OCI-LY7 (cell line): ENCODE data around the gene SIRPG. TPM values are rescaled to one million over a fixed set of nuclear protein-coding genes. Genes with fewer than 3 reads are reported as not detected.

ENCODE experiments used
- BruUV-seq: library from RNA; stranded (reverse); fragments of 400-500 nt; replicated peaks from 2 replicates; lab custom pipeline; 2021; lab: Mats Ljungman, UMichigan
- CTCF ChIA-PET: fragments of 300-600 bp; sonication (Branson Sonifier 250); formaldehyde crosslinking; loops from one replicate; lab custom pipeline; 2022; ENCODE audit warnings: antibody characterized with exemption; ENCODE audit not compliant: unreplicated experiment; lab: Charles Lee
- POLR2A ChIA-PET: fragments of 300-600 bp; sonication (Branson Sonifier 250); formaldehyde crosslinking; loops from one replicate; lab custom pipeline; 2022; ENCODE audit warnings: antibody characterized with exemption; lab: Charles Lee
- DNase-seq: peaks from one replicate; pipeline ENCODE4 v3.0.0-alpha.2; 2015; ENCODE audit warnings: low spot score
- H2AFZ ChIP-seq: fragments of 200-600 bp; sonication (generic), shearing (Covaris generic); 2 replicates; pipeline ENCODE4 v1.6.1; 2014; ENCODE audit warnings: mild to moderate bottlenecking, antibody characterized with exemption, low read length, moderate library complexity
- H3K27ac ChIP-seq: fragments of 200-600 bp; sonication (generic); 2 replicates; pipeline ENCODE4 v1.5.1; 2014; ENCODE audit warnings: mixed run types, low read depth, mild to moderate bottlenecking, moderate library complexity, low read length, inconsistent platforms; ENCODE audit not compliant: poor library complexity, severe bottlenecking
- H3K36me3 ChIP-seq: fragments of 200-600 bp; sonication (generic); 2 replicates; pipeline ENCODE4 v1.6.1; 2014; ENCODE audit warnings: mild to moderate bottlenecking, antibody characterized with exemption, low read length, moderate library complexity, mixed read lengths; ENCODE audit not compliant: insufficient read depth
- H3K4me1 ChIP-seq: fragments of 200-600 bp; sonication (generic); 2 replicates; pipeline ENCODE4 v1.5.1; 2014; ENCODE audit warnings: mild to moderate bottlenecking, low read length; ENCODE audit not compliant: insufficient read depth, poor library complexity, severe bottlenecking
- H3K4me2 ChIP-seq: fragments of 200-600 bp; sonication (generic); 2 replicates; pipeline ENCODE4 v1.6.1; 2014; ENCODE audit warnings: mild to moderate bottlenecking, low read length
- H3K4me3 ChIP-seq: fragments of 200-600 bp; sonication (generic); 2 replicates; pipeline ENCODE4 v1.5.1; 2014; ENCODE audit warnings: mild to moderate bottlenecking, low read depth, low read length; ENCODE audit not compliant: poor library complexity, severe bottlenecking
- H3K79me2 ChIP-seq: fragments of 200-600 bp; sonication (generic); 2 replicates; pipeline ENCODE4 v1.6.1; 2016; ENCODE audit warnings: low read depth, mild to moderate bottlenecking, low read length, moderate library complexity, mixed read lengths; ENCODE audit not compliant: insufficient read depth
- H3K9me2 ChIP-seq: fragments of 200-600 bp; sonication (generic); 2 replicates; pipeline ENCODE4 v1.6.1; 2016; ENCODE audit warnings: mild to moderate bottlenecking, low read length, mixed read lengths; ENCODE audit not compliant: insufficient read depth
- H3K9me3 ChIP-seq: fragments of 200-600 bp; sonication (generic); 2 replicates; pipeline ENCODE4 v1.6.1; 2014; ENCODE audit warnings: mild to moderate bottlenecking, mixed run types, low read length, mixed read lengths
- H4K20me1 ChIP-seq: fragments of 200-600 bp; sonication (generic); 2 replicates; pipeline ENCODE4 v1.6.1; 2014; ENCODE audit warnings: mild to moderate bottlenecking, antibody characterized with exemption, low read length, moderate library complexity, mixed read lengths; ENCODE audit not compliant: insufficient read depth
- CTCF ChIP-seq: fragments of 200-600 bp; sonication (generic); conservative IDR thresholded peaks from 2 replicates; pipeline ENCODE4 v1.5.1; 2014; ENCODE audit warnings: mild to moderate bottlenecking, antibody characterized with exemption, low read length, moderate library complexity, mixed read lengths
- EZH2phosphoT487 ChIP-seq: fragments of 200-600 bp; sonication (generic); IDR thresholded peaks from 2 replicates; pipeline ENCODE4 v1.6.1; 2018; ENCODE audit warnings: low read depth, borderline replicate concordance, mild to moderate bottlenecking, mixed run types, antibody characterized with exemption, low read length, moderate library complexity, mixed read lengths
- intact Hi-C: fragments of 100-400 bp; cut with micrococcal nuclease; formaldehyde crosslinking; loops from one replicate; pipeline ENCODE4 v1.10.0; 2022; ENCODE audit not compliant: unreplicated experiment
- total RNA-seq, 2 experiments: library from RNA; depleted of rRNA in 1 of 2; stranded (reverse); fragments of >200 nt in 1 of 2; shearing (Covaris generic) in 1 of 2; gene quantifications; 2 replicates each; pipeline ENCODE4 v1.2.3, GENCODE V29; 2014 to 2022

SIRPG gene
- total RNA-seq, 2 experiments from 2014 or later = not detected

- H3K4me1 ChIP-seq = no peaks in the 10 kb centered on the region
These were observed 6.3 kb upstream of the SIRPG start for GRCh38 chr20:1663917-1664316.

GRCh38 chr20:1661542-1662299 lies 4.1 kb upstream of the SIRPG start:
- H3K9me2 ChIP-seq = no peaks in the 10 kb centered on the region
- H3K36me3 ChIP-seq = no peaks in the 10 kb centered on the region
- intact Hi-C loops = no loop called here
- H4K20me1 ChIP-seq = no peaks in the 10 kb centered on the region
- H3K79me2 ChIP-seq = no peaks in the 10 kb centered on the region
- no peak overlapping the region for H3K4me3 ChIP-seq
- no peaks in the 10 kb centered on the region for H3K9me3 ChIP-seq
- no peak overlapping the region for H3K27ac ChIP-seq
- H2AFZ ChIP-seq = no peak overlapping the region
- BruUV-seq = no TSS peak
- H3K4me1 ChIP-seq = no peaks in the 10 kb centered on the region
- H3K4me2 ChIP-seq = no peak overlapping the region
- TF ChIP-seq EZH2phosphoT487 (no peak), CTCF (no peak)
- no peak for DNase-seq
- ChIA-PET CTCF (no interaction called here), POLR2A (no interaction called here)

More at GRCh38 chr20:1663917-1664316, 6.3 kb upstream of the SIRPG start:
- Histone ChIP-seq H2AFZ (no peak overlapping the region), H3K9me2 (no peaks in the 10 kb centered on the region), H4K20me1 (no peaks in the 10 kb centered on the region), H3K79me2 (no peaks in the 10 kb centered on the region), H3K36me3 (no peaks in the 10 kb centered on the region), H3K27ac (no peak overlapping the region), H3K4me3 (no peak overlapping the region), H3K4me2 (no peak overlapping the region), H3K9me3 (no peaks in the 10 kb centered on the region)
- TF ChIP-seq EZH2phosphoT487 (no peak), CTCF (no peak)
- no peak for DNase-seq
- no TSS peak for BruUV-seq
- CTCF ChIA-PET = no interaction called here
- POLR2A ChIA-PET = no interaction called here
- intact Hi-C loops = no loop called here

GRCh38 chr20:1660246-1660645 lies 2.7 kb upstream of the SIRPG start:
- Histone ChIP-seq H3K4me3 (no peak overlapping the region), H3K4me2 (no peak overlapping the region), H3K9me2 (no peaks in the 10 kb centered on the region), H3K4me1 (no peaks in the 10 kb centered on the region), H2AFZ (no peak overlapping the region), H3K27ac (no peak overlapping the region), H3K79me2 (no peaks in the 10 kb centered on the region), H4K20me1 (no peaks in the 10 kb centered on the region), H3K36me3 (no peaks in the 10 kb centered on the region), H3K9me3 (no peaks in the 10 kb centered on the region)
- ChIA-PET CTCF (no interaction called here), POLR2A (interaction anchor here (1.2 kb wide), 1 partner anchor 10 kb away, joined by 3 read pairs; no protein-coding TSS in a partner anchor)
- intact Hi-C loops = no loop called here
- no peak for DNase-seq
- BruUV-seq = no TSS peak
- TF ChIP-seq EZH2phosphoT487 (no peak), CTCF (no peak)
